ENCODE measurements around the gene PPFIBP1. TPM values are rescaled to one million over a fixed set of nuclear protein-coding genes. Genes with fewer than 3 reads are reported as not detected.
A peak's percentile ranks its signal among the peaks of the same experiment; 100 is the strongest.

The PPFIBP1 gene
- total and polyA plus RNA-seq, 2 of the 13 experiments (the other 11 are each of a cell fraction or from before 2014, with no cell fraction given): 16.2 to 21.8 TPM

- no peak for TF ChIP-seq ATF7-NPFF (CRISPR knock-in tag; IDR thresholded peaks at IDR 0.05; ENCODE audit: low read depth)
- no peak for TF ChIP-seq TBX3 (IDR thresholded peaks at IDR 0.05; ENCODE audit: borderline replicate concordance)
- TF ChIP-seq ZNF781 (CRISPR knock-in tag; IDR thresholded peaks at IDR 0.05; ENCODE audit: borderline replicate concordance, not compliant biosample characterization): no peak
- no peak for TF ChIP-seq MLXIP (CRISPR knock-in tag; IDR thresholded peaks at IDR 0.05; ENCODE audit: borderline replicate concordance)
- no peak for TF ChIP-seq FOXK2 (IDR thresholded peaks at IDR 0.05)
- no peak for TF ChIP-seq MXD4 (CRISPR knock-in tag; IDR thresholded peaks at IDR 0.05)
- no peak for TF ChIP-seq KLF13 (CRISPR knock-in tag; IDR thresholded peaks at IDR 0.05)
- TF ChIP-seq ATF1 (CRISPR knock-in tag; IDR thresholded peaks at IDR 0.05): peak; percentile 82
- peak; percentile 70; the same call in 1 of the 2 replicates for TF ChIP-seq SSRP1 (CRISPR knock-in tag; IDR thresholded peaks at IDR 0.05)
- TF ChIP-seq WIZ (CRISPR knock-in tag; IDR thresholded peaks at IDR 0.05): no peak; the same call in 1 of the 2 replicates
- TF ChIP-seq CHD4 (IDR thresholded peaks at IDR 0.05; ENCODE audit: borderline replicate concordance, low read length): no peak
- no peak for TF ChIP-seq FLYWCH1 (CRISPR knock-in tag; IDR thresholded peaks at IDR 0.05)
- TF ChIP-seq ZNF235 (CRISPR knock-in tag; IDR thresholded peaks at IDR 0.05; ENCODE audit: borderline replicate concordance): no peak
- TF ChIP-seq ZNF674 (CRISPR knock-in tag; IDR thresholded peaks at IDR 0.05; ENCODE audit: low read depth): no peak
- no peak for TF ChIP-seq ZBTB14 (CRISPR knock-in tag; IDR thresholded peaks at IDR 0.05)
- no peak for TF ChIP-seq HDAC6 (IDR thresholded peaks at IDR 0.05; ENCODE audit: low read depth, low read length)
- TF ChIP-seq ZNF18 (CRISPR knock-in tag; IDR thresholded peaks at IDR 0.05; ENCODE audit: insufficient replicate concordance): no peak
- no peak for TF ChIP-seq ZMYM2 (CRISPR knock-in tag; IDR thresholded peaks at IDR 0.05)
- TF ChIP-seq ZNF430 (CRISPR knock-in tag; IDR thresholded peaks at IDR 0.05): peak; percentile 40; the same call in 1 of the 2 replicates
- no peak for TF ChIP-seq ZBTB2 (CRISPR knock-in tag; IDR thresholded peaks at IDR 0.05; ENCODE audit: low read depth)
These were observed at the start of gene PPFIBP1 (continued) for GRCh38 chr12:27523642-27524493.
